ENCODE data around the gene RPGR. TPM values are rescaled to one million over a fixed set of nuclear protein-coding genes. Genes with fewer than 3 reads are reported as not detected.

Gene RPGR
- total and polyA plus RNA-seq, 9 of the 15 experiments (the other 6 are each of a cell fraction or from before 2014, with no cell fraction given), result 2.1 to 7.9 (median 5.7) TPM

DNA sequence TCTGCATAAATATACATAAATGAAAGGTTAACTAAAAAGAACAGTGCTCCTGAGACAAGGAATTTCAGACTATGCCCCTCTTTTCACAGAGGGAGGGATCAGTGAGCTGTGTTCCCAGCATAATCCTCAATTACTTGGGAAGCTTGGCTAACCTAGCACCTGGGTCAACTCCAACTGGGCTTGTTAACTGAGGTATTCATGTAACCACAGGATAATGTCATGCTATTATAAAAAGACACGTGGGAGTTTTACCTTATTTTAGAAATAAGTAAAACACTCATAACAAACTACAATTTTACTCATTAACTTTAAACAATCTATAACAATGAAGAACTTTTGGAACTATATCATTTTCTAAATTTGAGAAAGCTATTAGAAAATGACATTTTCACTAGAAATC lies 48.6 kb downstream of the RPGR start:
- Histone ChIP-seq H3K9me1 (ENCODE audit: control insufficient read depth, insufficient read depth, low read length) (no peaks in the 10 kb centered on the region), H3K27ac (ENCODE audit: extremely low read depth, low read depth, low read length) (no peak overlapping the region), H3K9me3 (replicated peaks; ENCODE audit: control insufficient read depth, insufficient read depth, low read depth, low read length) (no peaks in the 10 kb centered on the region), H3K79me2 (ENCODE audit: control insufficient read depth, insufficient read depth, low read length) (no peaks in the 10 kb centered on the region), H3K4me1 (replicated peaks in 1 of 2; ENCODE audit: control insufficient read depth in 2 of 2, insufficient read depth in 2 of 2, low read length in 2 of 2) (no peaks in the 10 kb centered on the region), H4K20me1 (replicated peaks; ENCODE audit: control insufficient read depth, insufficient read depth, low read length) (no peaks in the 10 kb centered on the region), H3K4me2 (ENCODE audit: insufficient read depth, low read length) (no peak overlapping the region), H3K36me3 (ENCODE audit: control insufficient read depth, insufficient read depth, low read length) (no peaks in the 10 kb centered on the region), H3K9ac (ENCODE audit: insufficient read depth in 1 of 2, low read depth in 2 of 2, low read length in 2 of 2) (no peak overlapping the region), H2AFZ (ENCODE audit: low read depth, low read length) (no peak overlapping the region), H3K4me3 (no peak overlapping the region), H3K27me3 (ENCODE audit: control insufficient read depth in 2 of 2, insufficient read depth in 2 of 2, low read length in 2 of 2) (no peaks in the 10 kb centered on the region)
- WGBS (ENCODE audit: insufficient coverage, low coverage, missing lambda C conversion rate), result 33% methylated on average over 1 of the region's 1 CpG
- no TSS peak for BruUV-seq (replicated peaks)
- intact Hi-C loops (cut with micrococcal nuclease) (no loop called here), in situ Hi-C loops (cut with MboI) (no loop called here)
- ChIA-PET POLR2A (no interaction called here), CTCF (ENCODE audit: low intra/inter-chr PET ratio) (no interaction called here)
- FAIRE-seq (no peak), DNase-seq (ENCODE audit: extremely low read depth in 1 of 4, low spot score in 3 of 4) (no peak), ATAC-seq (no peak)
- TF ChIP-seq SREBF1 (IDR thresholded peaks at IDR 0.05; ENCODE audit: borderline replicate concordance, low read depth, low read length) (no peak), FOSL1 (tag; conservative IDR thresholded peaks at IDR 0.05) (no peak), TSC22D4 (tag; IDR thresholded peaks at IDR 0.05) (no peak)

- Histone ChIP-seq H3K4me3 (no peak overlapping the region), H3K27me3 (ENCODE audit: control insufficient read depth in 2 of 2, insufficient read depth in 2 of 2, low read length in 2 of 2) (no peaks in the 10 kb centered on the region), H4K20me1 (replicated peaks; ENCODE audit: control insufficient read depth, insufficient read depth, low read length) (no peaks in the 10 kb centered on the region), H3K4me1 (replicated peaks in 1 of 2; ENCODE audit: control insufficient read depth in 2 of 2, insufficient read depth in 2 of 2, low read length in 2 of 2) (no peaks in the 10 kb centered on the region), H3K79me2 (ENCODE audit: control insufficient read depth, insufficient read depth, low read length) (no peaks in the 10 kb centered on the region), H3K9ac (ENCODE audit: insufficient read depth in 1 of 2, low read depth in 2 of 2, low read length in 2 of 2) (no peak overlapping the region), H3K36me3 (ENCODE audit: control insufficient read depth, insufficient read depth, low read length) (no peaks in the 10 kb centered on the region), H3K9me3 (replicated peaks; ENCODE audit: control insufficient read depth, insufficient read depth, low read depth, low read length) (no peaks in the 10 kb centered on the region), H2AFZ (ENCODE audit: low read depth, low read length) (no peak overlapping the region), H3K27ac (ENCODE audit: extremely low read depth, low read depth, low read length) (no peak overlapping the region), H3K9me1 (ENCODE audit: control insufficient read depth, insufficient read depth, low read length) (no peaks in the 10 kb centered on the region), H3K4me2 (ENCODE audit: insufficient read depth, low read length) (no peak overlapping the region)
- TF ChIP-seq EP400 (IDR thresholded peaks at IDR 0.05) (no peak), PHF20 (IDR thresholded peaks at IDR 0.05; ENCODE audit: partially characterized antibody) (no peak), DIDO1 (tag; IDR thresholded peaks at IDR 0.05; ENCODE audit: low read depth) (no peak)
- TF ChIP-seq, protein P1, sequence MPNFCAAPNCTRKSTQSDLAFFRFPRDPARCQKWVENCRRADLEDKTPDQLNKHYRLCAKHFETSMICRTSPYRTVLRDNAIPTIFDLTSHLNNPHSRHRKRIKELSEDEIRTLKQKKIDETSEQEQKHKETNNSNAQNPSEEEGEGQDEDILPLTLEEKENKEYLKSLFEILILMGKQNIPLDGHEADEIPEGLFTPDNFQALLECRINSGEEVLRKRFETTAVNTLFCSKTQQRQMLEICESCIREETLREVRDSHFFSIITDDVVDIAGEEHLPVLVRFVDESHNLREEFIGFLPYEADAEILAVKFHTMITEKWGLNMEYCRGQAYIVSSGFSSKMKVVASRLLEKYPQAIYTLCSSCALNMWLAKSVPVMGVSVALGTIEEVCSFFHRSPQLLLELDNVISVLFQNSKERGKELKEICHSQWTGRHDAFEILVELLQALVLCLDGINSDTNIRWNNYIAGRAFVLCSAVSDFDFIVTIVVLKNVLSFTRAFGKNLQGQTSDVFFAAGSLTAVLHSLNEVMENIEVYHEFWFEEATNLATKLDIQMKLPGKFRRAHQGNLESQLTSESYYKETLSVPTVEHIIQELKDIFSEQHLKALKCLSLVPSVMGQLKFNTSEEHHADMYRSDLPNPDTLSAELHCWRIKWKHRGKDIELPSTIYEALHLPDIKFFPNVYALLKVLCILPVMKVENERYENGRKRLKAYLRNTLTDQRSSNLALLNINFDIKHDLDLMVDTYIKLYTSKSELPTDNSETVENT (CRISPR knock-in tag; IDR thresholded peaks at IDR 0.05), result no peak
- ATAC-seq, result no peak
- in situ Hi-C loops (cut with MboI) (no loop called here), intact Hi-C loops (cut with micrococcal nuclease) (no loop called here)
- DNase-seq (ENCODE audit: extremely low read depth in 1 of 4, low spot score in 3 of 4), result no peak
- FAIRE-seq, result no peak
- BruUV-seq (replicated peaks), result no TSS peak
- ChIA-PET POLR2A (no interaction called here), CTCF (ENCODE audit: low intra/inter-chr PET ratio) (no interaction called here)
- WGBS (ENCODE audit: insufficient coverage, low coverage, missing lambda C conversion rate), result 36% methylated on average over 2 of the region's 2 CpGs
Observed at GRCh38 chrX:38277802-38278201, 49.5 kb downstream of the RPGR start.
